Parathyroid adenoma (tissue), 2 donors: Measurements from ENCODE around the gene PID1.

Experiments
- H2AFZ ChIP-seq: fragments of 300-600 bp; sonication (generic); one replicate; pipeline ENCODE4 v1.7.0; 2017; ENCODE audit warnings: antibody characterized with exemption, mild to moderate bottlenecking
- H3K27ac ChIP-seq: fragments of 300-600 bp; sonication (generic); one replicate; pipeline ENCODE4 v1.7.0; 2017
- H3K27me3 ChIP-seq: fragments of 300-600 bp; sonication (generic); one replicate; pipeline ENCODE4 v1.7.0; 2017; ENCODE audit warnings: low read length; ENCODE audit not compliant: control insufficient read depth, insufficient read depth
- H3K36me3 ChIP-seq: fragments of 300-600 bp; sonication (generic); one replicate; pipeline ENCODE4 v1.7.0; 2017; ENCODE audit warnings: low read length; ENCODE audit not compliant: control insufficient read depth, insufficient read depth
- H3K4me1 ChIP-seq: fragments of 300-600 bp; sonication (generic); one replicate; pipeline ENCODE4 v1.7.0; 2017; ENCODE audit warnings: control low read depth
- H3K4me2 ChIP-seq: fragments of 300-600 bp; sonication (generic); one replicate; pipeline ENCODE4 v1.7.0; 2017; ENCODE audit warnings: low read length
- H3K4me3 ChIP-seq: fragments of 300-600 bp; sonication (generic); one replicate; pipeline ENCODE4 v1.7.0; 2017; ENCODE audit warnings: low read depth, low read length
- H3K79me2 ChIP-seq: fragments of 300-600 bp; sonication (generic); one replicate; pipeline ENCODE4 v1.7.0; 2017; ENCODE audit warnings: control low read depth
- H3K9ac ChIP-seq: fragments of 300-600 bp; sonication (generic); one replicate; pipeline ENCODE4 v1.7.0; 2017; ENCODE audit warnings: mild to moderate bottlenecking
- H3K9me3 ChIP-seq: fragments of 300-600 bp; sonication (generic); one replicate; pipeline ENCODE4 v1.7.0; 2017; ENCODE audit warnings: low read length; ENCODE audit not compliant: control insufficient read depth
- TF ChIP-seq, protein P1 (sequence below): fragments of 300-600 bp; sonication (generic); IDR thresholded peaks from one replicate; pipeline ENCODE4 v1.7.0; 2017; ENCODE audit warnings: antibody characterized with exemption, mild to moderate bottlenecking
- donor health status: primary hyperparathyroidism.

PID1 gene

DNA sequence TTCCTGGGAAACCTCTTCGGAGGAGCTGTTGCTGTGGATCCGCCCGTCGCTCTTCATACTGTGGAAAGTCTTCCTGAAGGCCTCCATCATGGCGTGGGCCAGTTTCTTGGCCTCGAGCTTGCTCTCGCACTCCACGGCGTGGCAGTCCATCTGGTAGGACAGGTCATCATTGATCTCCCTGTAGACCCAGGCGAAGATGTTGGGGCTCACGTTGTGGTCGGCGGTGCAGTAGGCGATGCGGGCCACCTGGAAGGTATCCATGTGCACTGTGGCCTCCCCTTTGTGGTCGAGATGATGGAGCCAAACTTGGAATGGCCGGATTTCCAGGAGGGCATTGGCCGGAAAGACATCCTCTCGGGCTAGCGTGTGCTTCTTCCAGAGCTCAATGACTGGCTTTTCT is 245.4 kb downstream of the PID1 start:
- TF ChIP-seq, protein P1, sequence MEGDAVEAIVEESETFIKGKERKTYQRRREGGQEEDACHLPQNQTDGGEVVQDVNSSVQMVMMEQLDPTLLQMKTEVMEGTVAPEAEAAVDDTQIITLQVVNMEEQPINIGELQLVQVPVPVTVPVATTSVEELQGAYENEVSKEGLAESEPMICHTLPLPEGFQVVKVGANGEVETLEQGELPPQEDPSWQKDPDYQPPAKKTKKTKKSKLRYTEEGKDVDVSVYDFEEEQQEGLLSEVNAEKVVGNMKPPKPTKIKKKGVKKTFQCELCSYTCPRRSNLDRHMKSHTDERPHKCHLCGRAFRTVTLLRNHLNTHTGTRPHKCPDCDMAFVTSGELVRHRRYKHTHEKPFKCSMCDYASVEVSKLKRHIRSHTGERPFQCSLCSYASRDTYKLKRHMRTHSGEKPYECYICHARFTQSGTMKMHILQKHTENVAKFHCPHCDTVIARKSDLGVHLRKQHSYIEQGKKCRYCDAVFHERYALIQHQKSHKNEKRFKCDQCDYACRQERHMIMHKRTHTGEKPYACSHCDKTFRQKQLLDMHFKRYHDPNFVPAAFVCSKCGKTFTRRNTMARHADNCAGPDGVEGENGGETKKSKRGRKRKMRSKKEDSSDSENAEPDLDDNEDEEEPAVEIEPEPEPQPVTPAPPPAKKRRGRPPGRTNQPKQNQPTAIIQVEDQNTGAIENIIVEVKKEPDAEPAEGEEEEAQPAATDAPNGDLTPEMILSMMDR, result no peak

DNA sequence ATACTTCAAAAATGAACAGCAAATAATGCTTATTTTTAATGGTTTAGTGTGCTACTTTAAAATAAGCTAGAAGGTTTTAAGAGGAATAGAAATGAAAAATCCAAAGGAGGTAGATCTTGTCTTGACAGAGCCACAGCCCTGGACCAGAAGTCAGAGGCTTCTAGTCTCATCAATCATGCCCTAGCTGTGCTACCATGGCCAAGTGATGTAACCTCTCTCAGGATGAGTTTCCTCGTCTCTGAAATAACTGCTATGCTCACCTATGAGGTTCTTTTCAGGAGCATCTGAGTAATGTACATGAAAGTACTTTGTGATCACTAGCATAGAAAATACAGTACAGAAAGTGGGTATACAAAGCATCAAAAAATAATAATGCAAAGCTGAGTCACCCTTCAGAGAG is 248.4 kb downstream of the PID1 start:
- Histone ChIP-seq H3K27ac (no peak overlapping the region), H3K9me3 (no peaks in the 10 kb centered on the region), H3K4me1 (no peaks in the 10 kb centered on the region), H2AFZ (no peak overlapping the region), H3K4me2 (no peak overlapping the region), H3K9ac (no peak overlapping the region), H3K27me3 (no peaks in the 10 kb centered on the region), H3K36me3 (no peaks in the 10 kb centered on the region), H3K79me2 (no peaks in the 10 kb centered on the region), H3K4me3 (no peak overlapping the region)
- TF ChIP-seq, protein P1, result no peak

More for the DNA sequence above, 245.4 kb downstream of the PID1 start:
- Histone ChIP-seq H3K79me2 (no peaks in the 10 kb centered on the region), H3K4me2 (no peak overlapping the region), H3K4me1 (no peaks in the 10 kb centered on the region), H3K27me3 (no peaks in the 10 kb centered on the region), H3K4me3 (no peak overlapping the region), H3K9ac (no peak overlapping the region), H3K36me3 (no peaks in the 10 kb centered on the region), H3K27ac (no peak overlapping the region), H2AFZ (no peak overlapping the region), H3K9me3 (no peaks in the 10 kb centered on the region)

DNA sequence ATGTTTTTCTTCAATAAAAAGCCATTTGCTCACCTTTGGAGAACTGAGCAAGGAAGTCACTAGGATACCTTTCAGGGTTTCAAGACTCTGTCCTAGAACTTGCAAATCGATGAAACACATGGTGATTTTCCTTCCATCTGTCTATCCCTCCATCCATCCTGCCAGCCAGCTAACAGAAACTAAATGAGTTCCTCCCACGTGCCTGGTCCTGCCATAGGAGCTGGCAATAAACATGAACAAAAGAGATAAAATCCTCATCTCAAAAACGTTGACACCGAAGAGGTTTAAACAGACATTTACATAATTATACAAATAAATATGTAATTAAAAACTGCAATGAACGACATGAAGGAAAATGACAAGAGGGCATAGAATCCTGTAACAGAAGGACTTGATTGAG is 249.0 kb downstream of the PID1 start:
- no peak overlapping the region for H3K4me3 ChIP-seq
- H3K4me1 ChIP-seq, result no peaks in the 10 kb centered on the region
- H3K79me2 ChIP-seq, result no peaks in the 10 kb centered on the region
- no peaks in the 10 kb centered on the region for H3K27me3 ChIP-seq
- H3K36me3 ChIP-seq, result no peaks in the 10 kb centered on the region
- no peak overlapping the region for H3K27ac ChIP-seq
- H2AFZ ChIP-seq, result no peak overlapping the region
- H3K9ac ChIP-seq, result no peak overlapping the region
- H3K9me3 ChIP-seq, result no peaks in the 10 kb centered on the region
- H3K4me2 ChIP-seq, result no peak overlapping the region
- TF ChIP-seq, protein P1, result no peak

DNA sequence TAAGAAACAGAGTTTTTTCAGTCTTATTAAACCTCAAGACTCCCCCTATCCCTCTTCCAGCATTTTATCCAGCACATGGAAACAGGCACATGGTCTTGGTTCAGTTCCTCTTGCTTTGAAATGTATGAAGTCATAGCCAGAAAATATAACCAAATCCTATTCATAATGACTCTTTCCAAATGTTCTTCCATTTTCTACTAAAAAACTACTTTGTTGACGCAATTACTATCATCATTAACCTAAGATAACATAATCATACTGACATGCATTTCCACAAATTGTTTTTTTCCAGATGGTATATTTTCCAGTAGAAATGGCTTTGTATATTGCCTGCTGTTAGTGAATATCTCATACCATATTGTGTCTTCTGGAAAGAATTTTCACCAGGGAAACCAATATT is 261.3 kb downstream of the PID1 start:
- no peak overlapping the region for H3K9ac ChIP-seq
- TF ChIP-seq, protein P1, result no peak
- no peaks in the 10 kb centered on the region for H3K4me1 ChIP-seq
- no peaks in the 10 kb centered on the region for H3K27me3 ChIP-seq
- no peaks in the 10 kb centered on the region for H3K9me3 ChIP-seq
- H3K27ac ChIP-seq, result no peak overlapping the region
- no peak overlapping the region for H3K4me3 ChIP-seq
- H2AFZ ChIP-seq, result no peak overlapping the region
- no peaks in the 10 kb centered on the region for H3K36me3 ChIP-seq
- H3K4me2 ChIP-seq, result no peak overlapping the region
- no peaks in the 10 kb centered on the region for H3K79me2 ChIP-seq

DNA sequence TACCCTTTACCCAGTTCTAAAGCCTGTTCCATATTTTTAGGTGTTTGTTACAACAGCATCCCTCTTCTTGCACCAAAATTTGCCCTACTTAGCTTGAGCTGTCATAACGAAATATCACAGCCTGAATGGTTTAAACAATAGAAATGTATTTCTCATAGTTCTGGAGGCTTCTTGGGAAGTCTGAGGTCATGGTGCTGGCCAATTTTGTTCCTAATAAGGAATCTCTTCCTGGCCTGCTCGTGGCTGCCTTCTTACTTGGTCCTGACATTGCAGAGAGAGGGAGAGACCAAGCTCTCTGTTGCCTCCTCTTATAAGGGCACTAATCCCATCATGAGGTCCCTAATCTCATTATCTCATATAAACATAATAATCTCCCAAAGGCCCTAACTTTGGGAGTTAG is 267.8 kb downstream of the PID1 start:
- H3K27me3 ChIP-seq, result no peaks in the 10 kb centered on the region
- no peaks in the 10 kb centered on the region for H3K79me2 ChIP-seq
- H3K27ac ChIP-seq, result no peak overlapping the region
- no peaks in the 10 kb centered on the region for H3K36me3 ChIP-seq
- H3K4me2 ChIP-seq, result no peak overlapping the region
- H3K4me1 ChIP-seq, result no peaks in the 10 kb centered on the region
- no peaks in the 10 kb centered on the region for H3K9me3 ChIP-seq
- no peak overlapping the region for H2AFZ ChIP-seq
- H3K9ac ChIP-seq, result no peak overlapping the region
- TF ChIP-seq, protein P1, result no peak
- no peak overlapping the region for H3K4me3 ChIP-seq
